Mucosa of descending colon (tissue), 3 donors: ENCODE data around the gene PRUNE2. TPM values are rescaled to one million over a fixed set of nuclear protein-coding genes. Genes with fewer than 3 reads are reported as not detected.

Source experiments
- ATAC-seq: fragments of 200-7000 bp; cut with Tn5 transposase; one replicate; pipeline ENCODE4 v1.9.1; 2020; ENCODE audit warnings: mild to moderate bottlenecking, moderate library complexity
- DNase-seq, 3 donors: peaks; one replicate each; pipeline ENCODE4 v3.0.0-alpha.2; 2020
- H3K36me3 ChIP-seq: fragments of 200-600 bp; one replicate; pipeline ENCODE4 v1.8.0; 2021; ENCODE audit warnings: low read depth, mild to moderate bottlenecking
- H3K4me1 ChIP-seq: fragments of 200-600 bp; one replicate; pipeline ENCODE4 v1.8.0; 2021; ENCODE audit warnings: low read depth, mild to moderate bottlenecking
- H3K4me3 ChIP-seq: fragments of 200-600 bp; one replicate; pipeline ENCODE4 v1.8.0; 2021; ENCODE audit warnings: mild to moderate bottlenecking
- H3K9me3 ChIP-seq: fragments of 200-600 bp; one replicate; pipeline ENCODE4 v1.8.0; 2021; ENCODE audit warnings: mild to moderate bottlenecking
- CTCF ChIP-seq: fragments of 200-600 bp; IDR thresholded peaks from one replicate; pipeline ENCODE4 v1.8.0; 2022; ENCODE audit warnings: antibody characterized with exemption, mild to moderate bottlenecking
- intact Hi-C, 2 donors: fragments of 100-400 bp; cut with DNase I in 1 of 2; cut with micrococcal nuclease in 1 of 2; formaldehyde crosslinking; loops; one replicate each; pipeline versions ENCODE4 v1.11.0 to v1.11.1; 2022; cut with DNase I, micrococcal nuclease
- total RNA-seq, 3 donors: library from RNA; stranded (reverse); fragmentation: NEBNext Ultra II Directional in 2 of 3; extraction: Animal tissue kit (Norgen Biotek cat#: 25700) in 2 of 3; gene quantifications; one replicate each; pipeline versions ENCODE4 v1.2.1 to v1.2.4, GENCODE V29; 2021 to 2023
- donor health status: DM: no; HTN: no; CAD: no; lungs with moderate emphysema.
- donor health status: DM: no; HTN: no; CAD: no.
- donor health status: DM: no; HTN: yes; CAD: no.

Gene PRUNE2
- total RNA-seq, 3 donors from 2014 or later = 48.2 to 437 (median 62.4) TPM

DNA sequence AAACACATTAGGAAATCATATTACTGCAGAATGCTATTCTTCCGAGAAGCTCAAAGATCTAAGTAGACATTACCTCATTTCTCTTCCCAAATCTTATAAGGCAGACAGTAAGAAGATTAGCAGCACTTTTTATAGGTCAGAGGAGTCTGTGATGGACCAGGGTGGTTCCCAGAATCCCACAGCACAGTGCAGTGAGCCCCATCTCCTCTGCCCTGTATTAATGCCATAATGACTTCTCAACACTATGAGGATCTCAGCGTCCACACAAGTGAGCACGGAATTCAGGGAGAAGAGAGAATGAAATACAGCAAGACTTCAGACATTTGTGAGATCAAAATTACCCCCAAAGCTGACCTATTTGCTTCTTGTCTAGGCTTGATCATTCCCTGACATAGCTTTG is 49.9 kb downstream of the PRUNE2 start:
- no peak for ATAC-seq
- intact Hi-C loops = no loop called here

DNA sequence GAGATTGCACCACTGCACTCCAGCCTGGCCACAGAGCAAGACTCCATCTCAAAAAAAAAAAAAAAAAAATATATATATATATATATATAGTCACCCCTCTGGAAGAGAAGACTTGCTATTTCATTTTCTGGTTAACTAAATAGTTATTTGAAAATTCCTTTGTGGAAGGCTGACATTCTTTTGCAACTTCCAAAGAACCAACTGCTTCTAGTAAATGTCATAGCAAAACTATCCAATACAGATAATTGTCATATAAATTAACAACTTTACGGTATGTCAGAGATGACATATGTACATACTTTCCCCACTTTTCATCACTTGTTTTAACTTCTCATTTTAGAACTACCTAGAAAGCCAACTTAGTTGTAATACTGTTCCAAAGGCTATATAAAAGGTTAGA is 50.9 kb downstream of the PRUNE2 start:
- Histone ChIP-seq H3K4me3 (no peak overlapping the region), H3K36me3 (no peaks in the 10 kb centered on the region), H3K4me1 (no peaks in the 10 kb centered on the region), H3K9me3 (no peaks in the 10 kb centered on the region)
- no peak for TF ChIP-seq CTCF
- no peak for DNase-seq
- no peak for ATAC-seq
- intact Hi-C loops = no loop called here

More for the DNA sequence above, 49.9 kb downstream of the PRUNE2 start:
- no peaks in the 10 kb centered on the region for H3K9me3 ChIP-seq
- H3K4me3 ChIP-seq = no peak overlapping the region
- no peak for DNase-seq
- no peaks in the 10 kb centered on the region for H3K4me1 ChIP-seq
- no peaks in the 10 kb centered on the region for H3K36me3 ChIP-seq
- TF ChIP-seq CTCF = no peak

DNA sequence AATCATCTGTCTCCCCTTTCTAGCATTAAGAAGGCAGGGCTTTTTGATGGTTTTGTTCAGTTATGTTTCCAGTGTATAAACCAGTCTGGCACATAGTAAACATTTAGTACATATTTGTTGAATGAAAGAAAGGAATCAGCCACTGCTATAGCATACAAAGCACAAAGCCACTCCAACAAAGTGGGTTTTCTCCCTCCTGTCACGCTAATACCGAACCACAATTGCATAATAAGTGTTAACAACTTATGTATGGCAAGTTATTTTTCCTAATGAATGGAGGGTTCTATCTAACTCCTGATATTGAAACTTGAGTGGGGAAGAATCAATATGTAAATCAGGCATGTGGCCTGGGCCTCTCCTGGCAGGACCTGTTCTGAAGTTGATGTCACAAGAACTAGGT is 53.9 kb downstream of the PRUNE2 start:
- Histone ChIP-seq H3K4me1 (no peaks in the 10 kb centered on the region), H3K9me3 (no peaks in the 10 kb centered on the region), H3K4me3 (no peak overlapping the region), H3K36me3 (no peaks in the 10 kb centered on the region)
- intact Hi-C loops = no loop called here
- DNase-seq = no peak
- TF ChIP-seq CTCF = no peak
- no peak for ATAC-seq

DNA sequence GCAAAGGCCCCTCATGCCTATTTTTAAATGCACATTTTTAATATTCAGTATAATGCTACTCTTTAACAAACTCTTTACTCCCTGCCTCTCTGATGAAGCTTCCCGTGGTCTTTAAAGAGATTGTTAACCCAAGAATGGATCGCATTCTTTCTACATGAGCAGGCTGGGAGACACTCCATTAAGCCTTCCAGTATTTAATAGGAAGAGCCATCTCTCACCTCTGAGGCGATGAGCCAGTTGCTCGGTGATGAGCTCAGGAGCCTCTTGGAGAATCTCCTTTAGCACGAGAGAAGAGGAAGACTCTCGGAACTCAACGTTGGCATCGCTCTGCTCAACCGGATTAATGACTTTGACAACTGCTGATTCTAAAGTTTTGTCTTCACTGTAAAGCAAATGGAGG is 59.6 kb downstream of the PRUNE2 start:
- ATAC-seq (no peak), DNase-seq (no peak)
- Histone ChIP-seq H3K9me3 (no peaks in the 10 kb centered on the region), H3K4me1 (no peaks in the 10 kb centered on the region), H3K4me3 (no peak overlapping the region), H3K36me3 (no peaks in the 10 kb centered on the region)
- intact Hi-C loops = no loop called here
- no peak for TF ChIP-seq CTCF

GRCh38 chr9:76845254-76845653 is 60.7 kb downstream of the PRUNE2 start:
- H3K36me3 ChIP-seq = no peaks in the 10 kb centered on the region
- no peak for TF ChIP-seq CTCF
- ATAC-seq (no peak), DNase-seq (no peak)
- intact Hi-C loops = no loop called here
- H3K9me3 ChIP-seq = no peaks in the 10 kb centered on the region
- no peak overlapping the region for H3K4me3 ChIP-seq
- no peaks in the 10 kb centered on the region for H3K4me1 ChIP-seq

- ATAC-seq = no peak
Measured at GRCh38 chr9:76835571-76836283, 70.2 kb downstream of the PRUNE2 start.

More at GRCh38 chr9:76835571-76836283, 70.2 kb downstream of the PRUNE2 start:
- Histone ChIP-seq H3K4me1 (peaks cover 5% of the 10 kb centered on the region), H3K36me3 (no peaks in the 10 kb centered on the region), H3K4me3 (no peak overlapping the region), H3K9me3 (no peaks in the 10 kb centered on the region)
- TF ChIP-seq CTCF = no peak
- intact Hi-C loops = no loop called here
- DNase-seq = no peak
